ENCODE data around the gene GCC2.
"Not testable (repeated sequence)": the region's sequence is repeated elsewhere in the genome, so short reads cannot be mapped to it uniquely, and the experiment has no call there.

GCC2 gene

GRCh38 chr2:108446703-108447102, 2.3 kb upstream of the GCC2 start:
- no peak for DNase-seq

DNA sequence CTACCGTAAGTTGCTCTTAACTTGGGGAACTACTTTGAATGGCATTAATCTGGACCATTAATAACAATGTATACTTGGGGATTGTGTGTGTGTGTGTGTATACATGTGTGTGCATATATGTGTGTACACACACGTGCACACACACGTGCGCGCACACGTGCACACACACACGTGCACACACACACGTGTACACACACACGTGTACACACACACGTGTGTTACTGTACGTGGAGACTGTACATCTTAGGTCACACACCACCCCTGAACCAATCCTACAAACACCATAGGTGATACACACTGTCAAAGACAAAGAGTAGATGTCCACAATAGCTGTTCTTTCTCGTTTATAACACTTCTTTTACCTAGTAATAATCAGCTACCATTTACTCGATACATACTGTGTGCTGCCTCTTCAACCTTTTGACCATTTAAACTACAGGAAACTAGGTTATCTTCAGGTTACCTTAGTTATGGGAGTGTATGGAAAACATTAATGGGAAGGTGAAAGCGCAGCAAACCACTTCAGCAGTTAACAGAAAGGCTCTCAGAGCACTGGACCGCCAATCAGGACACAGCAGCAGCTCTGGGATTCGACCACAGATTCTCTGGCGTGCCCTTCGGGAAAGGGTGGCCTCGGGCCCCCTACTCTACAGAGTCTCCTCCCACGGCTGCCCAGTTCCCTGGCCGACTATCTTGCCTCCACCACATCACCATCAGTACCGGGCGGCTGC, 894 bp upstream of the GCC2 start:
- DNase-seq, result no peak

DNA sequence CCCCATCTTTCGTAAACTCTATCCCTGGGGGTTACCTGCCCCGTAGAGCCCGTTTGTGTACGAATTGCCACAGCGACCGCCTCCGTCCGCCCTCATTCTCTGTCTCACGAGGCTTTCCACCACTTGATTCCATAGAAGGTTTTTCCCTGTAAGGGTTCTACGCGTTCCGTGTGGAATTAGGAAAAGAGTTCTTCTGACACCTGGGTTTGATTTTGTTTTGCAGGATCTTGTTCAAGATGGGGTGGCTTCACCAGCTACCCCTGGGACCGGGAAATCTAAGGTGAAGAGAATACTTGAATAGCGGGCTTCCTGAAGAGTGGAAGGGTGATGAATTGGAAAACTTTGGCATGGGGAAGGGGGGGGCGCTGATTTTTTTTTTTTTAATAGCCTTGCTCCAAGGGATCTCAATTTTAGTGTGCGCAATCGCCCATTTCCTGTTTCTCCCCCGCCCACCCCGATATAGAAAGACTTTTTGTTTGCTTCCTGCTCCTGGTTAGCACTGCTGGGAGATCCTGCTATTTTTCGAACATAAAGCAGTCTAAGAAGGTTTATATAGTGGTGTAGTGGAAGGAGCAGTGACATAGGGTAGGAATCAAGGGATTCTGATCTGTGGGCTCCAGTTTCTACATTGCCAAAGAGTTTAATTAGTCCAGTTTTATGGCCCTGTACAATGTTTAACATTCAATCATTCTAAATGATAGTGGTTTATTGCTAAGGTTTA, 564 bp downstream of the GCC2 start:
- no peak for DNase-seq

GRCh38 chr2:108450863-108451262, 1.9 kb downstream of the GCC2 start:
- DNase-seq, result no peak

DNA sequence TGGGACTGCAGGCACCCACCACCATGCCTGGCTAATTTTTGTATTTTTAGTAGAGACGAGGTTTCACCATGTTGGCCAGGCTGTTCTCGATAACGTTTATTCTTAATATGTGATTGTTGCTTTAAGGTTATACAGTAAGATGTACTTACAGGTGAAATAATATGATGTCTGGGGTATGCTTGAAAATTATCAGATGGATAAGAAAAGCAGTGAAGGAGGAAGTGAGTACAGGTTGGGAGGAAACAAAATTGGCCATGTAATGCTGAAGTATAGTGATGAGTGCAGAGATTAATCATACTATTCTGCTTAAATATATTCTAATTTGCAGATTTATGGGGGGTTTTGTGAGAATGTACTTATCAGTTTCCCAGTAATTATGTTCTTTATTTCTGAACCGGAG, 3.0 kb downstream of the GCC2 start:
- no peak for DNase-seq

GRCh38 chr2:108453530-108453929, 4.5 kb downstream of the GCC2 start:
- not testable (repeated sequence) for DNase-seq

- no peak for DNase-seq
These were observed 5.4 kb downstream of the GCC2 start for GRCh38 chr2:108454440-108454839.

GRCh38 chr2:108455571-108455970, 6.6 kb downstream of the GCC2 start:
- DNase-seq, result no peak

DNA sequence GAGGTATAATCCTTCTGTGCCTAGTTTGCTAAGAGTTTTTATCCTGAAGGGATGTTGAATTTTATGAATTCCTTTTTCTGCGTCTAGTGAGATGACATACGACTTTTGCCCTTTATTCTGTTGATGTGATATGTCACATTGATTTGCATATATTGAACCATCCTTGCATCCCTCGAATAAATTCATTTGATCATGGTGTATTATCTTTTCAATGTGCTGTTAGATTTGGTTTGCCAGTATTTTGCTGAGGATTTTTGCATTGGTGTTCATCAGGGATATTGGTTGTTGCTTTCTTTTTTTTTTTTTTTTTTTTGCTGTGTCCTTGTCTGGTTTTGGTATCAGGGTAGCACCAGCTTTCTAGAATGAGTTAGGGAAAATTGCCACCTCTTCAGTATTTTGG, 9.1 kb downstream of the GCC2 start:
- no peak for DNase-seq

DNA sequence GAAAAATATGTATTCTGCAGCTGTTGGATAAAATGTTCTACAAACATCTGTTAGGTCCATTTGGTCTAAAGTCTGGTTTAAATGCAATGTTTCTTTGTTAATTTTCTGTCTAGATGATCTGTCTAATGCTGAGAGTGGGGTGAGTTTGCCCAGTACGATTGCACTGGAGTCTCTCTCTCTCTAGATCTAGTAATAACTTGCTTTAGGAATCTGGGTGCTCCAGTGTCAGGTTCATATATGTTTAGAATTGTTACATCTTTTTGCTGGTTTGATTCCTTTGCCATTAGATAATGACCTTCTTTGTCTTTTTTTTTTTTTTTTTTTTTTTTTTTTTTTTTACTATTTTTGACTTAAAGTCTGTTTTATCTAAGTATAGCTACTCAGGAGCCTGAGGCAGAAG, 10.4 kb downstream of the GCC2 start:
- DNase-seq, result no peak

DNA sequence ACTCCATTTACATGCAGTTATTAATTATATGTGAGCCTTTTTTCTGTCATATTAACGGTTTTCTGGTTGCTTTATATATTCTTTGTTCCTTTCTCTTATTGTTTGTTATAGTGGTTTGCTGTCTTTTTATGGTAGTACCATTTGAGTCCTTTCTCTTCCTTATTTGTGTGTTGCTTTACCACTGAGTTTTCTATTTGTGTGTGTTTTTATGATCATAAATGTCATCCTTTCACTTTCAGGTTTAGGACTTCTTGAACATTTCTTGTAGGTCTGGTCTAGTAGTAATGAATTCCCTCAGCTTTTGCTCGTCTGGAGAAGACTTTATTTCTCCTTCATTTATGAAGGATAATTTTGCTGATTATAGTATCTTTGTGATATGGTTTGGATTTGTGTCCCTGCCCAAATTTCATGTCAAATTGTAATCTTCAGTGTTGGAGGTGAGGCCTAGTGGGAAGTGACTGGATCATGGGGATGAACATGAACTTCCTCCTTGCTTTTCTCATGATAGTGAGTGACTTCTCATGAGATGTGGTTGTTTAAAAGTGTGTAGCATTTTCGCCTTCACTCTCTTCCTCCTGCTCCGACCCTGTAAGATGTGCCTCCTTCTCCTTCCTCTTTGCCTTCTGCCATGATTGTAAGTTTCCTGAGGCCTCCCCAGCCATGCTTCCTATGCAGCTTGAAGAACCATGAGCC, 11.5 kb downstream of the GCC2 start:
- no peak for DNase-seq

DNA sequence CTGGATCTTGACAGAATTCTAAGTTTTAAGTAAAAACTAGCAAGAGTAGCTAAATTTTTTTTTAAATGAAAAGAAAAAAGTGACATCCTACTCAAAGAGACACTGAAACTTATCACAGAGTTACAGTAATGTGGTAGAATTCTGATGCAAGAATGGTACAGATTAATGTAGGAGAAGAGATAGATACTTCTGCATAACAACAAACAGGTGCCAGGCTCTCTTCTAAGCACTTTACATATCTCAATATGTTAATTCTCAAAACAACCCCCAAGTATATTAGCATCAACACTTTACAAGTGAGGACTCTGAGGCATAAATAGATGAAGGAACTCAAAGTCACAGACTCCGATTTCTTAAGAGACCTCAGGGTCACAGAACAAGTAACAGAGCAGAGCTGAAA, 28.1 kb downstream of the GCC2 start:
- no peak for DNase-seq

DNA sequence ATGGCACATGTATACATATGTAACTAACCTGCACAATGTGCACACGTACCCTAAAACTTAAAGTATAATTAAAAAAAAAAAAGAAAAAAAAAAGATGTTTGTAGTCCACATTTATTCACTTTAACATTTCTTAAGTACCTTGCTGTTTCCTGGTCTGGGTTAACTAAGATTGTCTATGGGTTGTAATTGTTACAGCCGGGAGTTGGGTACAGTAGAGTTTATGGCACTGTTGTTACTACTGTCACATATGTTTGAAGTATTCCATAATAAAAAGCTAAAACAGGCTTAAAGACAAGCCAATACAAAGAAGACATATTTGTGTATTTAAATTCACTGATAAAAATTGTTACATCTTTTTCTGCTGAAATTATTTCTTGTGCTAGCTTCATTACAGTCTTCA, 36.2 kb downstream of the GCC2 start:
- DNase-seq, result no peak

- DNase-seq, result no peak
These were observed 41.6 kb downstream of the GCC2 start for GRCh38 chr2:108490506-108491122.

DNA sequence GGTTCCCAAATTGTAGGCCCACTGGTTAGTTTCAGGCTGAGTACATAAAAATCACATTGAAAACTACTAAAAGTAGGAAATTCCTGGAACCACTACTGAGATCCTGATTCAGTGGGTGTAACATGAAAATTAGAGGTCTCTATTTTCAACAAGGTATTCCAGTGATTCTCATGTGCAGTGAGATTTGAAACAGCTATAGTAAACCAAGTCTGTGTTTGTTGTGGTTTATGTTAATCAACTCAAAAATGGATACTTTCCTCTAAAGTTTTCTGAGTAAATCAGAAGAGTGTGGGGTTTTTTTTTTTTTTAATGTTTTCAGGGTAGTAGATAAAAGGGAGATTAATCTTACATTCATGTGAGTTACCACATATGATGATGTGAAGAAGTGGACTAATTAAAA, 42.8 kb downstream of the GCC2 start:
- DNase-seq, result no peak

GRCh38 chr2:108492364-108492763, 43.4 kb downstream of the GCC2 start:
- DNase-seq, result no peak

DNA sequence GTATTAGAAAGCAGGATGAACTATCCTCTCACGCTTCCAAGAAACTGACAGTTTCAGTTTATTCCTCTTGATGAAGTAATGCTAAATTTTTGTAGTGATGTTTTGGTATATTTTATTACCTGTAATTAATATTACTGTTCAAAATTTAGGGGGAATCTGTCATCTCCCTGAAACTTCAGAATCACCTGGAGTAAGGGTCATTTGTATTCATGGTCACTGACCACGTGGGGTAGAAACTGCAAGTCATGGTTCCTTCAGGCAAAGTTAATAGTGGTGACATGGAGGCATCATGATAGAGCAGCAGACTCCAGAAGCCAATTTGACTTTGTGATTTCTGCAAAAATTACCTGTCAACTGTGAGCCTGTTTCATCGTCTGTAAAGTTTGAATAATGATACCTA, 47.2 kb downstream of the GCC2 start:
- not testable (repeated sequence) for DNase-seq

DNA sequence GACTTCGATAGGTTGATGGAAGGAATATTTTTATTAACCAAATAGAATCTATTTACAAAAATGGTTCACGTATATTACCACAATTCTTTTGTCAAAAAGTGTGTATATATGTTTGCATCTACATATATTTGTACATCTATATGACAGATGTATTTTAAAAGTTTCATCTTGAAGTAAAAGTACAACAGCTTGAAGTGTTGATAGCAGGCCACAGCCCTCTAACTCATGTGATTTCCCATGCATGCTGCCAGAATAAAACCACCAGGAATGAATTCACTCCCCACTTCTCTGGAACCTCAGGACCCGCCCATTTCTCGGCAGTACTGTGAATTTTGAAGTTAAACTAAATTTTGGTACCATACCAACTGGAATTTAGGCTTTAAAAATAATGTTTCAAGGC, 58.6 kb downstream of the GCC2 start:
- DNase-seq, result not testable (repeated sequence)

- not testable (repeated sequence) for DNase-seq
These were observed 63.4 kb downstream of the GCC2 start for GRCh38 chr2:108512431-108512830.

- not testable (repeated sequence) for DNase-seq
These were observed 65.5 kb downstream of the GCC2 start for GRCh38 chr2:108514478-108514877.

DNA sequence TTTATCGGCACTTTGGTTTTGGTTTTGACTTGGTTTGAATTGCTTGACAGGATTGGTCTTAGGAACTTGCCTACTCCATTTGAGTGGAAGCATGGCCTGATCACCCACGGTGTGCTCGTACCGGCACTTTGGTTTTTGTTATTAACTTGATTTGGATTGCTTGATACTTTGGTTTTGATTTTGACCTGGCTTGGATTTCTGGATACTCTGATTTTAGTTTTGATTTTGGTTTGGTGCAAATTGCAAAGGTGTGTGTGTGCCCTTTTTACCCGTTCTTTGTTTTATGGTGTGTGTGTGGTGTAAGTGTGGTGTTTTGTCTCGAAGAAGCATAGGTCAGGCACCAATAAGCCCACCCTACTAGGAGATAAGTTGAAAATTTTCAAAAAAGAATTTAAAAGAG, 75.7 kb downstream of the GCC2 start:
- not testable (repeated sequence) for DNase-seq

DNA sequence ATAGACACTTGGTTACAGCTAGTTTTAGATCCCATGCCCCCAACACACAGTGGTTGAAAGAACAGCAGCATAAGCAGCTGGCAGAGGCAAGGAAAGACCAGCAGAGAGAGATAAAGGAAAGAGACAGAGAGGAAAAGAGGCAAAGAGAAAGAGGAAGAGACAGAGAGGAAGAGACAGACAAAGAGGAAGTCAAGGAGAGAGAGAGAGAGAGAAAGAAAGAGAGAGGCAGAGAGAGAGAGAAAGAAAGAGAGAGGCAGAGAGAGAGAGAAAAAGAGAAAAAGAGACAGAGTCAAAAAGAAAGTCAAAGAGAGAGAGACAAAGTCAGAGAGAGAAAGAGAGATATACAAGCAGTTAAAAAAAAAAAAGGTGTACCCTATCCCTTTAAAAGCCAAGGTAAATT, 76.3 kb downstream of the GCC2 start:
- not testable (repeated sequence) for DNase-seq

DNA sequence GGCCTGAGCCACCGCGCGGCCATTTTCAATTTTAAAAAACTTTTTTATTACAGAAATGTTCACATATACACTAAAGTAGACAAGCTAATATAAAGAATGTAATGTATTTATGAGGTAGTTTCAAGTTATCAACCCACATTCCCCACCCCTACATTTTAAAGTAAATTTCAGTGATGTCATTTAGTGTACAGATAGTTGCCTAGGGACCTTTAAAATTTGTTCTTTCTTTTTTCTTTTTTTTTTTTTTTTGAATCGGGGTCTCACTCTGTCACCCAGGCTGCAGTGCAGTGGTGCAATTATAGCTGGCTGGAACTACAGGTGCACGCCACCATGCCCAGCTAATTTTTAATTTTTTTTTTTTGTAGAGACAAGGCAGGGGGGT, 82.7 kb downstream of the GCC2 start:
- no peak for DNase-seq

All from activated T-cell treated with anti-CD3 and anti-CD28 coated beads, Interleukin-2, amount 50 U/mL, for 48 hours (primary cell).